ENCODE measurements around the gene PRKCE. TPM values are rescaled to one million over a fixed set of nuclear protein-coding genes. Genes with fewer than 3 reads are reported as not detected.

The PRKCE gene
- total RNA-seq, 5 donors from 2014 or later (not counting 1 experiment from before 2014, with no cell fraction given) = 16.5 to 29.8 (median 23.4) TPM

DNA sequence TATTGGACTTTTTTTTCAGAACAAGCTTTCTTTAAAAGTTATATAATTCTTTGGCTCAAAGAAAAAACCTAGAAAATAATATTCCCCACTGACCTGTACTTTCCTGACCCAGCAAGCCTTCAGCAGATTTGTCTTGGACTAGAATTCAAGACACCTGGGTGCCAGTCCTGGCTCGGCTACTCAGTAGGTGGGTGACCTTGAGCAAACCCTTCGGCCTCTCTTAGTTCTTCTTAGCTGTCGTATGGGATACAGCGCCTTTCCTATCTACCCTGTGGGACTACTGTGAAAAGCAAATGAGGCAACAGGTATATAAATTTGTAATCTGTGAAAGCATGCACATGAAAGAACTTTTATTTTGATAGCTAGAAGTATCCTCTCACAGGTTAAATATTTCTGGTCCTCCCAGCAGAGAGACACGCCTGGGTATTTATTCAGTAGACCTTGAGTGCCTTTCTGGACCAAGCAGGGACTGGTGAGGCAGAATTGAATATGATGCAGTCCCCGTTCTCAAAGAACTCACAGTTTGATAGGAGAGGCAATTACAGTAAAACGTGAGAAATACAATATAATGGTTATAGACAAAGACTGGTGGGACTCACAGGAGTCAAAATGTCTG is 576.3 kb downstream of the PRKCE start:
- Mint-ChIP-seq H3K4me1 (peaks cover 25 to 47% (median 37%) of the 10 kb centered on the region in 3 donors), H3K27me3 (no peaks in the 10 kb centered on the region)
- POLR2A ChIA-PET = interaction anchor here in 1 of 2 donors (0.7 kb wide), 1 partner anchor 14 kb away, joined by 3 read pairs; no protein-coding TSS in a partner anchor

GRCh38 chr2:46229134-46230063 is 577.9 kb downstream of the PRKCE start:
- no peak overlapping the region for H3K4me3 ChIP-seq (ENCODE audit: control insufficient read depth in 1 of 2, extremely low read depth in 1 of 2, low read length in 1 of 2)
- H3K9me3 ChIP-seq = no peaks in the 10 kb centered on the region
- H3K27me3 ChIP-seq (replicated peaks in 1 of 2; ENCODE audit: control insufficient read depth in 2 of 2, extremely low read depth in 1 of 2, insufficient read depth in 2 of 2, low read length in 1 of 2) = no peaks in the 10 kb centered on the region
- Mint-ChIP-seq H3K27me3 (no peaks in the 10 kb centered on the region), H3K36me3 (no peaks in the 10 kb centered on the region), H3K9me3 (no peaks in the 10 kb centered on the region), H3K4me3 (peak overlapping the region in 2 of 3 donors; percentile 28 to 43), H3K4me1 (peaks cover 14 to 33% (median 25%) of the 10 kb centered on the region in 3 donors), H3K27ac (peak overlapping the region; percentile 30 to 53)
- H3K27ac ChIP-seq (ENCODE audit: low read length) = peak overlapping the region; percentile 6
- ChIA-PET POLR2A (interaction anchor here in 1 of 2 donors (0.6 kb wide), 1 partner anchor 119 kb away, joined by 3 read pairs; no protein-coding TSS in a partner anchor), CTCF (interaction anchor here (0.5 to 1.7 kb wide), 2 partner anchors 10 to 487 kb away, joined by 3 to 7 read pairs; no protein-coding TSS in a partner anchor)
- 78% methylated on average over 4 of the region's 11 CpGs for WGBS (ENCODE audit: insufficient coverage)
- DNase-seq (peak in 8 of 35 experiments; percentile 9 to 69 (median 16)), ATAC-seq (replicated peaks in 1 of 4) (peak; percentile 46 to 82 (median 74))
- peaks cover 2 to 19% of the 10 kb centered on the region in 2 experiments for H3K4me1 ChIP-seq (ENCODE audit: control insufficient read depth in 1 of 2, extremely low read depth in 1 of 2, insufficient read depth in 2 of 2, low read length in 2 of 2)
- H3K36me3 ChIP-seq (ENCODE audit: control insufficient read depth in 2 of 2, extremely low read depth in 1 of 2, insufficient read depth in 1 of 2, low read length in 1 of 2) = no peaks in the 10 kb centered on the region

More for the DNA sequence above, 576.3 kb downstream of the PRKCE start:
- H3K9me3 ChIP-seq = no peaks in the 10 kb centered on the region
- H3K27ac Mint-ChIP-seq = no peak overlapping the region
- no peak overlapping the region for H3K4me3 ChIP-seq (ENCODE audit: control insufficient read depth in 1 of 2, extremely low read depth in 1 of 2, low read length in 1 of 2)
- no peak for DNase-seq
- ATAC-seq (replicated peaks in 1 of 4) = no peak
- H3K4me1 ChIP-seq (ENCODE audit: control insufficient read depth in 1 of 2, extremely low read depth in 1 of 2, insufficient read depth in 2 of 2, low read length in 2 of 2) = peaks cover 4 to 21% of the 10 kb centered on the region in 2 experiments
- no peak overlapping the region for H3K4me3 Mint-ChIP-seq
- H3K9me3 Mint-ChIP-seq = peaks cover 0 to 2% (median 0%) of the 10 kb centered on the region in 3 donors
- CTCF ChIA-PET = no interaction called here
- no peak overlapping the region for H3K27ac ChIP-seq (ENCODE audit: low read length)
- H3K27me3 ChIP-seq (replicated peaks in 1 of 2; ENCODE audit: control insufficient read depth in 2 of 2, extremely low read depth in 1 of 2, insufficient read depth in 2 of 2, low read length in 1 of 2) = no peaks in the 10 kb centered on the region
- H3K36me3 Mint-ChIP-seq = no peaks in the 10 kb centered on the region
- no peaks in the 10 kb centered on the region for H3K36me3 ChIP-seq (ENCODE audit: control insufficient read depth in 2 of 2, extremely low read depth in 1 of 2, insufficient read depth in 1 of 2, low read length in 1 of 2)
- 94% methylated on average over 4 of the region's 7 CpGs for WGBS (ENCODE audit: insufficient coverage)

- H3K27ac ChIP-seq (ENCODE audit: low read length) = peak overlapping the region; percentile 6
- ChIA-PET POLR2A (no interaction called here), CTCF (interaction anchor here in 1 of 2 donors (1.7 kb wide), 1 partner anchor 10 kb away, joined by 7 read pairs; no protein-coding TSS in a partner anchor)
- no peaks in the 10 kb centered on the region for H3K36me3 ChIP-seq (ENCODE audit: control insufficient read depth in 2 of 2, extremely low read depth in 1 of 2, insufficient read depth in 1 of 2, low read length in 1 of 2)
- peak overlapping the region in 1 of 2 donors; percentile 30 for H3K27ac Mint-ChIP-seq
- H3K9me3 Mint-ChIP-seq = no peaks in the 10 kb centered on the region
- peak overlapping the region in 1 of 3 donors; percentile 28 for H3K4me3 Mint-ChIP-seq
- H3K27me3 ChIP-seq (replicated peaks in 1 of 2; ENCODE audit: control insufficient read depth in 2 of 2, extremely low read depth in 1 of 2, insufficient read depth in 2 of 2, low read length in 1 of 2) = no peaks in the 10 kb centered on the region
- H3K36me3 Mint-ChIP-seq = no peaks in the 10 kb centered on the region
- H3K4me1 ChIP-seq (ENCODE audit: control insufficient read depth in 1 of 2, extremely low read depth in 1 of 2, insufficient read depth in 2 of 2, low read length in 2 of 2) = peaks cover 2 to 19% of the 10 kb centered on the region in 2 experiments
- no peaks in the 10 kb centered on the region for H3K27me3 Mint-ChIP-seq
- WGBS (ENCODE audit: insufficient coverage) = 15% methylated on average over 4 of the region's 6 CpGs
- H3K4me3 ChIP-seq (ENCODE audit: control insufficient read depth in 1 of 2, extremely low read depth in 1 of 2, low read length in 1 of 2) = no peak overlapping the region
- ATAC-seq (replicated peaks in 1 of 4) (peak in 3 of 4 experiments; percentile 11 to 59 (median 14)), DNase-seq (peak in 6 of 35 experiments; percentile 7 to 38 (median 16))
- H3K4me1 Mint-ChIP-seq = peaks cover 14 to 27% (median 19%) of the 10 kb centered on the region in 3 donors
- no peaks in the 10 kb centered on the region for H3K9me3 ChIP-seq
Observed at GRCh38 chr2:46230115-46230571, 578.7 kb downstream of the PRKCE start.

GRCh38 chr2:46230677-46231425 is 579.4 kb downstream of the PRKCE start:
- no peak for DNase-seq
- Mint-ChIP-seq H3K27me3 (no peaks in the 10 kb centered on the region), H3K4me3 (no peak overlapping the region), H3K27ac (no peak overlapping the region), H3K4me1 (peaks cover 15 to 27% (median 19%) of the 10 kb centered on the region in 3 donors), H3K9me3 (no peaks in the 10 kb centered on the region), H3K36me3 (no peaks in the 10 kb centered on the region)
- no peak for ATAC-seq (replicated peaks in 1 of 4)
- CTCF ChIA-PET = interaction anchor here in 1 of 2 donors (1.7 kb wide), 1 partner anchor 9 kb away, joined by 7 read pairs; no protein-coding TSS in a partner anchor
- WGBS (ENCODE audit: insufficient coverage) = 100% methylated on average over 1 of the region's 4 CpGs
- H3K27ac ChIP-seq (ENCODE audit: low read length) = no peak overlapping the region
- H3K4me1 ChIP-seq (ENCODE audit: control insufficient read depth in 1 of 2, extremely low read depth in 1 of 2, insufficient read depth in 2 of 2, low read length in 2 of 2) = peaks cover 2 to 19% of the 10 kb centered on the region in 2 experiments
- H3K9me3 ChIP-seq = no peaks in the 10 kb centered on the region
- no peaks in the 10 kb centered on the region for H3K36me3 ChIP-seq (ENCODE audit: control insufficient read depth in 2 of 2, extremely low read depth in 1 of 2, insufficient read depth in 1 of 2, low read length in 1 of 2)
- H3K4me3 ChIP-seq (ENCODE audit: control insufficient read depth in 1 of 2, extremely low read depth in 1 of 2, low read length in 1 of 2) = no peak overlapping the region
- H3K27me3 ChIP-seq (replicated peaks in 1 of 2; ENCODE audit: control insufficient read depth in 2 of 2, extremely low read depth in 1 of 2, insufficient read depth in 2 of 2, low read length in 1 of 2) = no peaks in the 10 kb centered on the region
- POLR2A ChIA-PET = interaction anchor here (0.6 to 1.0 kb wide), 2 partner anchors 97 to 663 kb away, joined by 3 read pairs; no protein-coding TSS in a partner anchor

DNA sequence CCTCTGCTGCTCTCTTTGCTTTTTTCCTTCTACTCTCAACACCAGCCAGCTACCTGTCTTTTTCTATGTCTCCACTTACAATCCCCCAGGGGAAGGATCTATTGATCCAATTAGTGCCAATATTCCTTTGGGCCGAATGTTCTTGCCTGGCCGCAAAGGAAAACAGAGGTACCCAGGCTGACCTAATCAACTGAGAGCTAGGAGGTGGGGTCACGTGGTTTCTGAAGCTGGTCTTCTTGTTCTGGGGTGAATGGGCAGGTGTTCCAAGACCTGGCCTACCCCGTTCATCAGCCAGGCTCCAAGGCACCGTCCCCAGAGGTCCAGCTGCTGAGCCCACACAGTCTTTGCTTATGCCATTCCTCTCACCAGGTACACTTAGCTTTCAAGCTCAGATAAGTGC is 580.2 kb downstream of the PRKCE start:
- Histone ChIP-seq H3K9me3 (no peaks in the 10 kb centered on the region), H3K4me1 (ENCODE audit: control insufficient read depth in 1 of 2, extremely low read depth in 1 of 2, insufficient read depth in 2 of 2, low read length in 2 of 2) (peaks cover 2 to 25% of the 10 kb centered on the region in 2 experiments), H3K27ac (ENCODE audit: low read length) (no peak overlapping the region), H3K4me3 (ENCODE audit: control insufficient read depth in 1 of 2, extremely low read depth in 1 of 2, low read length in 1 of 2) (no peak overlapping the region), H3K36me3 (ENCODE audit: control insufficient read depth in 2 of 2, extremely low read depth in 1 of 2, insufficient read depth in 1 of 2, low read length in 1 of 2) (no peaks in the 10 kb centered on the region), H3K27me3 (replicated peaks in 1 of 2; ENCODE audit: control insufficient read depth in 2 of 2, extremely low read depth in 1 of 2, insufficient read depth in 2 of 2, low read length in 1 of 2) (no peaks in the 10 kb centered on the region)
- no peaks in the 10 kb centered on the region for H3K36me3 Mint-ChIP-seq
- ChIA-PET POLR2A (no interaction called here), CTCF (no interaction called here)
- no peaks in the 10 kb centered on the region for H3K9me3 Mint-ChIP-seq
- H3K4me1 Mint-ChIP-seq = peaks cover 22 to 32% (median 24%) of the 10 kb centered on the region in 3 donors
- H3K4me3 Mint-ChIP-seq = no peak overlapping the region
- ATAC-seq (replicated peaks in 1 of 4) (no peak), DNase-seq (no peak)
- H3K27ac Mint-ChIP-seq = no peak overlapping the region
- no peaks in the 10 kb centered on the region for H3K27me3 Mint-ChIP-seq
- WGBS (ENCODE audit: insufficient coverage) = 90% methylated on average over 4 of the region's 5 CpGs
